ENCODE measurements around the gene SPAG16. TPM values are rescaled to one million over a fixed set of nuclear protein-coding genes. Genes with fewer than 3 reads are reported as not detected.

The SPAG16 gene
- total and polyA plus RNA-seq, 2 of the 13 experiments (the other 11 are each of a cell fraction or from before 2014, with no cell fraction given), result 9.6 to 26.5 TPM

GRCh38 chr2:214100488-214100887 is 816.2 kb downstream of the SPAG16 start (continued):
- TF ChIP-seq KMT2A (CRISPR knock-in tag; IDR thresholded peaks at IDR 0.05), result no peak
- TF ChIP-seq ZNF674 (CRISPR knock-in tag; IDR thresholded peaks at IDR 0.05; ENCODE audit: low read depth), result no peak
- no peak for TF ChIP-seq YY1 (IDR thresholded peaks at IDR 0.05; ENCODE audit: insufficient read depth, insufficient replicate concordance, low read depth, low read length)
- no peak for TF ChIP-seq PATZ1 (CRISPR knock-in tag; IDR thresholded peaks at IDR 0.05)

- H3K27ac ChIP-seq (ENCODE audit: extremely low read length, insufficient read depth, low read length), result no peak overlapping the region
- DNase-seq (ENCODE audit: low spot score), result no peak
- 3% methylated on average over 5 of the region's 5 CpGs for WGBS (ENCODE audit: low lambda C conversion rate)
- POLR2A ChIA-PET, result no interaction called here
- H2AFZ ChIP-seq (ENCODE audit: low read length), result no peak overlapping the region
- intact Hi-C loops (cut with micrococcal nuclease; ENCODE audit: unreplicated experiment), result no loop called here
- FAIRE-seq, result no peak
- no peak overlapping the region for H3K9ac ChIP-seq (ENCODE audit: insufficient read depth, low read depth, low read length)
- in situ Hi-C loops (cut with HindIII; ENCODE audit: extremely low pct_ligation_motif_present, low pct_unique_long_range_greater_than_20kb), result no loop called here
- no peaks in the 10 kb centered on the region for H3K36me3 ChIP-seq (replicated peaks in 1 of 2; ENCODE audit: control insufficient read depth in 1 of 2, insufficient read depth in 2 of 2, low read length in 2 of 2)
- no peak overlapping the region for H3K4me3 ChIP-seq (replicated peaks in 1 of 3; ENCODE audit: insufficient read depth in 1 of 3, low read depth in 2 of 3, low read length in 3 of 3)
- no peaks in the 10 kb centered on the region for H3K27me3 ChIP-seq (ENCODE audit: control insufficient read depth in 1 of 2, insufficient read depth in 2 of 2, low read length in 2 of 2)
- H4K20me1 ChIP-seq (ENCODE audit: insufficient read depth, low read length), result no peaks in the 10 kb centered on the region
- H3K4me1 ChIP-seq (ENCODE audit: insufficient read depth, low read length), result no peaks in the 10 kb centered on the region
- H3K4me2 ChIP-seq (ENCODE audit: low read depth, low read length), result no peak overlapping the region
- BruUV-seq (replicated peaks), result no TSS peak
- H3K9me3 ChIP-seq (ENCODE audit: low read length), result no peaks in the 10 kb centered on the region
- CTCF ChIA-PET (ENCODE audit: low intra/inter-chr PET ratio, low total read pairs), result no interaction called here
- no peaks in the 10 kb centered on the region for H3K79me2 ChIP-seq (ENCODE audit: insufficient read depth, low read length)
- ATAC-seq, result no peak
- TF ChIP-seq TFDP2 (CRISPR knock-in tag; IDR thresholded peaks at IDR 0.05) (no peak), ZNF891 (CRISPR knock-in tag; IDR thresholded peaks at IDR 0.05) (no peak), ASH2L (IDR thresholded peaks at IDR 0.05; ENCODE audit: insufficient read length, low read depth, low read length) (no peak), ETS1 (CRISPR knock-in tag; IDR thresholded peaks at IDR 0.05) (no peak), ZBTB38 (CRISPR knock-in tag; IDR thresholded peaks at IDR 0.05) (no peak), SMARCE1 (IDR thresholded peaks at IDR 0.05; ENCODE audit: borderline replicate concordance) (no peak), HOXA3 (CRISPR knock-in tag; IDR thresholded peaks at IDR 0.05) (no peak), ELF3 (CRISPR knock-in tag; IDR thresholded peaks at IDR 0.05) (no peak), RFX5 (IDR thresholded peaks at IDR 0.05; ENCODE audit: low read depth, low read length) (no peak), CENPBD1 (CRISPR knock-in tag; IDR thresholded peaks at IDR 0.05; ENCODE audit: borderline replicate concordance, low read depth) (no peak), XRCC5 (optimal IDR thresholded peaks at IDR 0.05; ENCODE audit: low read length) (no peak)
Measured at GRCh38 chr2:214103276-214104001, 819.2 kb downstream of the SPAG16 start.
